ENCODE results near the gene CACNA1F. TPM values are rescaled to one million over a fixed set of nuclear protein-coding genes. Genes with fewer than 3 reads are reported as not detected.

The CACNA1F gene
- total and polyA plus RNA-seq, 10 of the 15 experiments (the other 5 are each of a cell fraction or from before 2014, with no cell fraction given), result 0.01 to 0.32 (median 0.05) TPM; not detected in 5

- TF ChIP-seq ATF3 (IDR thresholded peaks at IDR 0.05; ENCODE audit: borderline replicate concordance, extremely low read depth, low read depth, low read length), result no peak
Measured at GRCh38 chrX:49188468-49189076, 44.6 kb downstream of the CACNA1F start (continued).

GRCh38 chrX:49187526-49187925, 45.6 kb downstream of the CACNA1F start:
- ATAC-seq (no peak), FAIRE-seq (no peak), DNase-seq (ENCODE audit: low read depth, low spot score) (no peak)
- no TSS peak for BruUV-seq (replicated peaks)
- Histone ChIP-seq H3K36me3 (ENCODE audit: control insufficient read depth in 2 of 2, insufficient read depth in 2 of 2, low read length in 1 of 2) (peaks cover 0 to under 1% of the 10 kb centered on the region in 2 experiments; a peak in 2 of 4 replicates), H3K4me1 (ENCODE audit: control insufficient read depth, insufficient read depth, low read length) (peaks cover 3% of the 10 kb centered on the region; the same call in 1 of the 2 replicates), H3K9ac (ENCODE audit: control insufficient read depth, insufficient read depth, low read length) (no peak overlapping the region), H4K20me1 (ENCODE audit: control insufficient read depth, insufficient read depth) (no peaks in the 10 kb centered on the region), H2AFZ (ENCODE audit: control insufficient read depth, low read depth, low read length) (no peak overlapping the region), H3K79me2 (ENCODE audit: control insufficient read depth, insufficient read depth, low read length) (peaks cover 5% of the 10 kb centered on the region), H3K27ac (ENCODE audit: control insufficient read depth, insufficient read depth) (no peak overlapping the region), H3K4me2 (ENCODE audit: control insufficient read depth, insufficient read depth) (no peak overlapping the region), H3K9me3 (replicated peaks; ENCODE audit: control insufficient read depth, insufficient read depth, low read length) (no peaks in the 10 kb centered on the region; the same call in 2 of the 3 replicates), H3K27me3 (replicated peaks in 1 of 2; ENCODE audit: control insufficient read depth in 2 of 2, insufficient read depth in 2 of 2, low read length in 1 of 2) (no peaks in the 10 kb centered on the region), H3K4me3 (no peak overlapping the region)
- ChIA-PET CTCF (interaction anchor here (1.0 to 1.5 kb wide), 2 partner anchors 24 to 46 kb away, joined by 3 read pairs; no protein-coding TSS in a partner anchor), SMC1A (ENCODE audit: uncharacterized antibody, unreplicated experiment) (no interaction called here), RAD21 (ENCODE audit: unreplicated experiment) (no interaction called here), POLR2A (no interaction called here)
- in situ Hi-C loops (cut with MboI), result loop anchor here (10.0 kb wide), 1 partner anchor 383 kb away; the partner anchor contains the start of gene HDAC6
- WGBS (ENCODE audit: insufficient coverage, insufficient replicate concordance, low lambda C conversion rate, missing lambda C conversion rate), result 67% methylated on average over 8 of the region's 10 CpGs
- intact Hi-C loops (cut with micrococcal nuclease; ENCODE audit: unreplicated experiment), result no loop called here
- TF ChIP-seq TCF7 (IDR thresholded peaks at IDR 0.05; ENCODE audit: borderline replicate concordance) (no peak), NFIC (IDR thresholded peaks at IDR 0.05; ENCODE audit: low read depth, low read length) (no peak), TAF1 (IDR thresholded peaks at IDR 0.05; ENCODE audit: borderline replicate concordance, low read depth, low read length) (no peak), STAT3 (IDR thresholded peaks at IDR 0.05; ENCODE audit: low read depth, low read length) (no peak), MLLT1 (IDR thresholded peaks at IDR 0.05) (no peak), RAD51 (IDR thresholded peaks at IDR 0.05) (no peak), HDAC2 (IDR thresholded peaks at IDR 0.05) (no peak), BRCA1 (IDR thresholded peaks at IDR 0.05; ENCODE audit: low read depth, low read length) (no peak), KLF5 (IDR thresholded peaks at IDR 0.05; ENCODE audit: partially characterized antibody) (no peak), BCL3 (IDR thresholded peaks at IDR 0.05; ENCODE audit: borderline replicate concordance, insufficient read depth, low read depth, low read length, poor library complexity, severe bottlenecking) (no peak), ZNF384 (IDR thresholded peaks at IDR 0.05; ENCODE audit: borderline replicate concordance, low read depth, low read length) (no peak), ZBTB33 (IDR thresholded peaks at IDR 0.05) (no peak), ZNF24 (IDR thresholded peaks at IDR 0.05) (no peak), CHD4 (IDR thresholded peaks at IDR 0.05) (no peak)

Measured in GM12878 (cell line).